22Rv1 (cell line): ENCODE measurements around the gene TRMT112.

Source experiments
- CTCF ChIP-seq: fragments of 450-650 bp; IDR thresholded peaks from 2 replicates; pipeline ENCODE4 v1.5.1; 2017; ENCODE audit warnings: mild to moderate bottlenecking
- ZFX ChIP-seq: fragments of 450-650 bp; IDR thresholded peaks from 2 replicates; pipeline ENCODE4 v1.6.1; 2017; ENCODE audit warnings: antibody characterized with exemption, borderline replicate concordance

GRCh38 chr11:64359712-64360445 lies 42.5 kb upstream of the TRMT112 start:
- no peak for TF ChIP-seq CTCF
- TF ChIP-seq ZFX, result no peak
